ENCODE results near the gene PHLDB1.

GRCh38 chr11:118651820-118652219 is 44.4 kb downstream of the PHLDB1 start:
- TF ChIP-seq YY1 (IDR thresholded peaks at IDR 0.05; ENCODE audit: low read depth, low read length) (no peak), CBX8 (IDR thresholded peaks at IDR 0.05; ENCODE audit: borderline replicate concordance, low read depth, low read length) (no peak), POLR2A (IDR thresholded peaks at IDR 0.05; ENCODE audit: control extremely low read depth in 1 of 2, low read depth in 2 of 2, low read length in 2 of 2) (no peak)

Data from H1 (cell line).